ENCODE measurements around the gene SMYD1.

The SMYD1 gene

GRCh38 chr2:88144914-88145497 is 77.4 kb downstream of the SMYD1 start:
- no peak for DNase-seq (ENCODE audit: low read depth)

- no peak for DNase-seq (ENCODE audit: low read depth)
Observed at GRCh38 chr2:88146590-88146989, 79.0 kb downstream of the SMYD1 start.

GRCh38 chr2:88147145-88147544 is 79.5 kb downstream of the SMYD1 start:
- DNase-seq (ENCODE audit: low read depth), result no peak

GRCh38 chr2:88148929-88149438 is 81.4 kb downstream of the SMYD1 start:
- DNase-seq (ENCODE audit: low read depth), result no peak

GRCh38 chr2:88159481-88159880 is 91.9 kb downstream of the SMYD1 start:
- no peak for DNase-seq (ENCODE audit: low read depth)

- peak; percentile 7 for DNase-seq (ENCODE audit: low read depth)
Observed at GRCh38 chr2:88159955-88160415, 92.4 kb downstream of the SMYD1 start.

- no peak for DNase-seq (ENCODE audit: low read depth)
Observed at GRCh38 chr2:88160517-88160916, 92.9 kb downstream of the SMYD1 start.

GRCh38 chr2:88161446-88162244 is 94.0 kb downstream of the SMYD1 start:
- DNase-seq (ENCODE audit: low read depth), result no peak

Measured in activated gamma-delta T cell treated with anti-CD3 and anti-CD28 coated beads, Interleukin-2, amount 50 U/mL, for 16 hours (primary cell).